Measurements from ENCODE around the gene TECRL. TPM values are rescaled to one million over a fixed set of nuclear protein-coding genes. Genes with fewer than 3 reads are reported as not detected.
A peak's percentile ranks its signal among the peaks of the same experiment; 100 is the strongest.

The TECRL gene
- total RNA-seq (2021; ENCODE audit: unreplicated experiment) (not detected), Bru-seq, nascent RNA (not detected), BruChase-seq, experiment 1, labeled RNA remaining after a 2-hour chase (percentile 0 among the genes with signal in this experiment), BruChase-seq, experiment 2, labeled RNA remaining after a 6-hour chase (percentile 1 among the genes with signal in this experiment)
- polyA plus RNA-seq (2012; ENCODE audit: insufficient read length): not detected
- long read RNA-seq: 0 reads

- CTCF ChIA-PET: no interaction called here
- DNase-seq (ENCODE audit: low read depth, low spot score): no peak
- TF ChIP-seq TCF7L2 (IDR thresholded peaks at IDR 0.05; ENCODE audit: low read depth, low read length) (no peak), SIN3A (IDR thresholded peaks at IDR 0.05; ENCODE audit: borderline replicate concordance, insufficient read depth, low read depth, low read length) (no peak), CTCF (IDR thresholded peaks at IDR 0.05) (no peak), REST (IDR thresholded peaks at IDR 0.05; ENCODE audit: insufficient read depth in 1 of 2, low read depth in 2 of 2, low read length in 1 of 2) (no peak), POLR2AphosphoS5 (IDR thresholded peaks at IDR 0.05; ENCODE audit: low read depth, low read length) (no peak)
- ATAC-seq: no peak
- no peaks in the 10 kb centered on the region for H3K36me3 ChIP-seq (ENCODE audit: control insufficient read depth, insufficient read depth, low read length)
- no peaks in the 10 kb centered on the region for H3K27me3 ChIP-seq (ENCODE audit: control insufficient read depth, insufficient read depth, low read length)
- no peaks in the 10 kb centered on the region for H3K4me1 ChIP-seq (ENCODE audit: control insufficient read depth, insufficient read depth, low read length)
- no peaks in the 10 kb centered on the region for H3K9me3 ChIP-seq (ENCODE audit: control insufficient read depth, insufficient read depth, low read depth, low read length)
- H3K4me3 ChIP-seq (ENCODE audit: low read depth in 2 of 2, low read length in 2 of 2): no peak within 1 kb of the TSS
- in situ Hi-C loops (cut with HindIII; ENCODE audit: low pct_unique_long_range_greater_than_20kb, low sequenced_read_pairs): no loop called here
- intact Hi-C loops (cut with micrococcal nuclease; ENCODE audit: unreplicated experiment): no loop called here
- POLR2A ChIA-PET: no interaction called here
- H3K27ac ChIP-seq (ENCODE audit: low read length): no peak within 1 kb of the TSS
- no TSS peak for BruUV-seq (replicated peaks)
Observed at GRCh38 chr4:64409300-64409699, at the start of gene TECRL. TSS of gene TECRL (minus strand) at chr4:64409450. CDS start at chr4:64409351, 99 bp downstream.

GRCh38 chr4:64432674-64433073 is 23.4 kb upstream of the TECRL start:
- Histone ChIP-seq H3K36me3 (ENCODE audit: control insufficient read depth, insufficient read depth, low read length) (no peaks in the 10 kb centered on the region), H3K4me1 (ENCODE audit: control insufficient read depth, insufficient read depth, low read length) (no peaks in the 10 kb centered on the region), H3K4me3 (ENCODE audit: low read depth in 2 of 2, low read length in 2 of 2) (no peak overlapping the region), H3K27ac (ENCODE audit: low read length) (no peak overlapping the region), H3K27me3 (ENCODE audit: control insufficient read depth, insufficient read depth, low read length) (no peaks in the 10 kb centered on the region), H3K9me3 (ENCODE audit: control insufficient read depth, insufficient read depth, low read depth, low read length) (no peaks in the 10 kb centered on the region)
- ChIA-PET POLR2A (no interaction called here), CTCF (no interaction called here)
- intact Hi-C loops (cut with micrococcal nuclease; ENCODE audit: unreplicated experiment): no loop called here
- in situ Hi-C loops (cut with HindIII; ENCODE audit: low pct_unique_long_range_greater_than_20kb, low sequenced_read_pairs): no loop called here
- no TSS peak for BruUV-seq (replicated peaks)
- DNase-seq (ENCODE audit: low read depth, low spot score) (no peak), ATAC-seq (no peak)
- no peak for TF ChIP-seq POLR2AphosphoS5 (IDR thresholded peaks at IDR 0.05; ENCODE audit: low read depth, low read length)
- no peak for TF ChIP-seq REST (IDR thresholded peaks at IDR 0.05; ENCODE audit: insufficient read depth in 1 of 2, low read depth in 2 of 2, low read length in 1 of 2)
- TF ChIP-seq CTCF (IDR thresholded peaks at IDR 0.05): no peak
- TF ChIP-seq TCF7L2 (IDR thresholded peaks at IDR 0.05; ENCODE audit: low read depth, low read length): no peak
- no peak for TF ChIP-seq SIN3A (IDR thresholded peaks at IDR 0.05; ENCODE audit: borderline replicate concordance, insufficient read depth, low read depth, low read length)

Measured in Panc1 (cell line).